ENCODE measurements around the gene SERGEF.

DNA sequence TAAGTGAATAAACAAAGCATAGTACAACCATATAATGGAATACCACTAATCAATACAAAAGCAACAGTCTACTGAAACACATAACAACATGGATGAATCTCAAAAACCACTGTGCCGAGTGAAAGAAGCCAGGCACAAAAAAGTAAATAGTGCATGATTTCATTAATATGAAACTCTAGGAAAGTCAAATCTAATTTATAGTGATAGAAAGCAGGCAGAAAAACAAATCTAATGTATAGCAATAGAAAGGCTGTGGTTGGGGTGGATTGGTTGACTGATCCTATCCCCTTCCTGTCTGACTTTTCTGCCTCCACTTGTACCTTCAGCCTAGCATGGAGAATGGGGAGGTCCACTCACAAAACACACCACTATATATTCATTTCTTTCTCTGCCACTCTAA lies 115.4 kb downstream of the SERGEF start:
- TF ChIP-seq POU2F2 (IDR thresholded peaks at IDR 0.05; ENCODE audit: low read depth, low read length) (no peak), POLR2A (IDR thresholded peaks at IDR 0.05; ENCODE audit: low read depth, low read length) (no peak)
